OCI-LY1 (cell line): ENCODE results near the gene LIPF.

ENCODE experiments used
- H2AFZ ChIP-seq: fragments of 200-600 bp; sonication (generic), shearing (Covaris generic); 2 replicates; pipeline ENCODE4 v1.6.0; 2014; ENCODE audit warnings: antibody characterized with exemption, mild to moderate bottlenecking, low read length
- H3F3A ChIP-seq: fragments of 200-600 bp; sonication (generic), shearing (Covaris generic); 2 replicates; pipeline ENCODE4 v1.6.0; 2014; ENCODE audit warnings: mild to moderate bottlenecking, antibody characterized with exemption, low read length, moderate library complexity; ENCODE audit not compliant: insufficient read depth
- H3K27ac ChIP-seq: fragments of 200-600 bp; sonication (generic); 2 replicates; pipeline ENCODE4 v1.5.1; 2014; ENCODE audit warnings: low read length, mixed run types, mild to moderate bottlenecking, low read depth; ENCODE audit not compliant: poor library complexity, severe bottlenecking
- H3K27me3 ChIP-seq: fragments of 200-600 bp; sonication (generic); 2 replicates; pipeline ENCODE4 v1.6.0; 2014; ENCODE audit warnings: antibody characterized with exemption, mild to moderate bottlenecking, low read length, moderate library complexity; ENCODE audit not compliant: insufficient read depth
- H3K36me3 ChIP-seq: fragments of 200-600 bp; sonication (generic); 2 replicates; pipeline ENCODE4 v1.6.1; 2014; ENCODE audit warnings: mild to moderate bottlenecking, antibody characterized with exemption, low read length, moderate library complexity, mixed read lengths; ENCODE audit not compliant: insufficient read depth
- H3K4me1 ChIP-seq: fragments of 200-600 bp; sonication (generic); 2 replicates; pipeline ENCODE4 v1.5.1; 2014; ENCODE audit warnings: mild to moderate bottlenecking, low read length, moderate library complexity; ENCODE audit not compliant: insufficient read depth, severe bottlenecking
- H3K4me2 ChIP-seq: fragments of 200-600 bp; sonication (generic), shearing (Covaris generic); 2 replicates; pipeline ENCODE4 v1.6.1; 2014; ENCODE audit warnings: low read length
- H3K4me3 ChIP-seq: fragments of 200-600 bp; sonication (generic); 2 replicates; pipeline ENCODE4 v1.5.1; 2014; ENCODE audit warnings: low read length, low read depth, mild to moderate bottlenecking, mixed read lengths; ENCODE audit not compliant: poor library complexity, severe bottlenecking
- H3K79me2 ChIP-seq: fragments of 200-600 bp; shearing (Covaris generic); 2 replicates; pipeline ENCODE4 v1.6.1; 2016; ENCODE audit warnings: mixed run types, low read length, mixed read lengths; ENCODE audit not compliant: insufficient read depth
- H3K9ac ChIP-seq: fragments of 200-600 bp; sonication (generic), shearing (Covaris generic); 2 replicates; pipeline ENCODE4 v1.6.1; 2014; ENCODE audit warnings: mild to moderate bottlenecking, low read length, mixed read lengths
- H3K9me2 ChIP-seq: fragments of 200-600 bp; sonication (generic), shearing (Covaris generic); 2 replicates; pipeline ENCODE4 v1.6.1; 2014; ENCODE audit warnings: low read depth, mild to moderate bottlenecking, low read length, mixed read lengths
- H3K9me3 ChIP-seq: fragments of 200-600 bp; shearing (Covaris generic); 2 replicates; pipeline ENCODE4 v1.6.1; 2014; ENCODE audit warnings: low read length, mixed read lengths
- H4K20me1 ChIP-seq: fragments of 200-600 bp; sonication (generic), shearing (Covaris generic); 2 replicates; pipeline ENCODE4 v1.6.0; 2016; ENCODE audit warnings: mild to moderate bottlenecking, low read length; ENCODE audit not compliant: insufficient read depth
- CTCF ChIP-seq: fragments of 200-600 bp; sonication (generic), shearing (Covaris generic); IDR thresholded peaks from 2 replicates; pipeline ENCODE4 v1.5.1; 2017; ENCODE audit warnings: mild to moderate bottlenecking, antibody characterized with exemption, low read length, moderate library complexity, mixed read lengths
- EZH2 ChIP-seq: fragments of 200-600 bp; sonication (generic), shearing (Covaris generic); IDR thresholded peaks from 2 replicates; pipeline ENCODE4 v1.8.0; 2017; ENCODE audit warnings: borderline replicate concordance, mixed run types, mild to moderate bottlenecking, antibody characterized with exemption, low read length, moderate library complexity, mixed read lengths

LIPF gene

DNA sequence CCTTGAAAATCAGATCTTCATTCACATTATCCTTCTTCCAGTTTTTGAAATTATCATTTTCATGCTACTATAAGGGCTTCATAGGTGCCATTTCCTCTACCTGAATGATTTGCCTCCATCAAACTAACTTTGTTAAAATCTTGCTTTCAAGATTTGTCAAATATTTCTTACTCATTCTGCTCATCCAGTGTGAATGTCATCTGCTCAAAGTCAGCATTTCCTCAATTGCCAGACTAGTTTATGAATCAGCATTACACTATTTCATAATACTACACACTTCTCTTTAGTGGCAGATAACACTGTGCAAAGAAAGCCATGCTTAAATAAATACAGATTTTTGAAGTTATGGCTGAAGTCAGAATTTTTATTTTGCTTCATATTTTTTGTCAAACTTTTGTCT is 21.3 kb upstream of the LIPF start:
- Histone ChIP-seq H3K9ac (no peak overlapping the region), H3K36me3 (no peaks in the 10 kb centered on the region), H3F3A (no peaks in the 10 kb centered on the region), H3K79me2 (no peaks in the 10 kb centered on the region), H3K27me3 (no peaks in the 10 kb centered on the region), H3K9me2 (no peaks in the 10 kb centered on the region), H3K4me3 (no peak overlapping the region), H3K4me2 (no peak overlapping the region), H4K20me1 (no peaks in the 10 kb centered on the region), H2AFZ (no peak overlapping the region), H3K27ac (no peak overlapping the region), H3K9me3 (no peaks in the 10 kb centered on the region), H3K4me1 (no peaks in the 10 kb centered on the region)
- no peak for TF ChIP-seq CTCF
- TF ChIP-seq EZH2, result no peak

DNA sequence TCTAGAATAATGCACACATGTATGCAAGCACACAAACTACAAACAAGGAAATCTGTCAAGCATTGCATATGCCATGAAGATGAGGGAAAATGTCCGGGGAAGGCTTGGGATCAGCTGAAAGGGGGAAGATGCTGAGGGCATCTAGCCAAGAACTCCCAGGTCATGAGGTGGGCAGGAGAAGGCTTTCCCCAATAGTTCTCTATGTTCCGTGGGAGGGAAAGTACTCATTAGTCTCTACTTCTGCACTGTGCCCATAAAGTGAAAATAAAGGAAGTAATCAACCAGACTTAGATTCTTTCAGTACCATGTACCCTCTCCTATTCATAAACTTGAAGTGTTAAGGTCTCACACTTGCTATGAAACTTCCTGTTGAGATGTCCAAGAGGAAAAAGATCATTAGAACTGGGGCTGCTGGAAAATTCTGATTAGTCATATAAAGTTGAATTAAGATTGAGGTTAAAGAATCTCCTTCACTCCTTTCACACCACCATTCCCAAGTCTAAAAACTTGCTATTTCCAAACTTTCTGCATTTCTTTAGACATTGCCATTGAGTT is 17.1 kb upstream of the LIPF start:
- no peaks in the 10 kb centered on the region for H3K4me1 ChIP-seq
- H3K36me3 ChIP-seq, result no peaks in the 10 kb centered on the region
- no peaks in the 10 kb centered on the region for H3K9me3 ChIP-seq
- H3K27ac ChIP-seq, result no peak overlapping the region
- H2AFZ ChIP-seq, result no peak overlapping the region
- no peak overlapping the region for H3K4me3 ChIP-seq
- no peaks in the 10 kb centered on the region for H3K79me2 ChIP-seq
- no peak overlapping the region for H3K4me2 ChIP-seq
- no peaks in the 10 kb centered on the region for H3K9me2 ChIP-seq
- no peaks in the 10 kb centered on the region for H3F3A ChIP-seq
- TF ChIP-seq CTCF (no peak), EZH2 (no peak)
- H3K27me3 ChIP-seq, result no peaks in the 10 kb centered on the region
- H4K20me1 ChIP-seq, result no peaks in the 10 kb centered on the region
- H3K9ac ChIP-seq, result no peak overlapping the region

DNA sequence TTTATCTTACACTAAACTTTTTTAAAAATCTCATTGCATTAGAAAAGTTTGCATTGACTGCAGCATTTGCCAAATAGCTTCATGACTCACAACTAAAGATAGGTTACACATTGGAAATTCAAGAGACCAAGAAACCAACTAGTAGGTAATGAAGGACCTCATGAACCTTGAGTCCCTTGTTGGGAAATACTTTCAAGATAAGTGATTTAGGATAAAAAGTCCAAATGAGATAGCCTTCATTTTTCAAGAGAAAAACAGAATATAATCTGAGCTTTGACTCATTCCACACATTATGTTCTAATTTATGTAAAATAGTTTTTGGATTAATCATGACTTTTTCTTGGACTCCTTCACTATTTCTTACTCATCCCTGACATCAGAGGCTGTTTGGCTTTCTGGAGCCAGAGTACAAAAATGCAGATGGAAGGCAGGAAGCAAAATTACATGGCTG is 13.1 kb upstream of the LIPF start:
- H3K36me3 ChIP-seq, result no peaks in the 10 kb centered on the region
- no peaks in the 10 kb centered on the region for H4K20me1 ChIP-seq
- no peaks in the 10 kb centered on the region for H3K79me2 ChIP-seq
- H2AFZ ChIP-seq, result no peak overlapping the region
- no peak overlapping the region for H3K4me3 ChIP-seq
- no peaks in the 10 kb centered on the region for H3K9me3 ChIP-seq
- no peak overlapping the region for H3K9ac ChIP-seq
- no peaks in the 10 kb centered on the region for H3K27me3 ChIP-seq
- no peaks in the 10 kb centered on the region for H3K9me2 ChIP-seq
- no peak overlapping the region for H3K4me2 ChIP-seq
- TF ChIP-seq EZH2 (no peak), CTCF (no peak)
- H3K27ac ChIP-seq, result no peak overlapping the region
- no peaks in the 10 kb centered on the region for H3F3A ChIP-seq
- no peaks in the 10 kb centered on the region for H3K4me1 ChIP-seq
